Measurements from ENCODE around the gene ALMS1. TPM values are rescaled to one million over a fixed set of nuclear protein-coding genes. Genes with fewer than 3 reads are reported as not detected.
"Not testable (repeated sequence)": the region's sequence is repeated elsewhere in the genome, so short reads cannot be mapped to it uniquely, and the experiment has no call there.

ALMS1 gene
- total and polyA plus RNA-seq, 8 donors, result 3.8 to 101 (median 16.9) TPM

DNA sequence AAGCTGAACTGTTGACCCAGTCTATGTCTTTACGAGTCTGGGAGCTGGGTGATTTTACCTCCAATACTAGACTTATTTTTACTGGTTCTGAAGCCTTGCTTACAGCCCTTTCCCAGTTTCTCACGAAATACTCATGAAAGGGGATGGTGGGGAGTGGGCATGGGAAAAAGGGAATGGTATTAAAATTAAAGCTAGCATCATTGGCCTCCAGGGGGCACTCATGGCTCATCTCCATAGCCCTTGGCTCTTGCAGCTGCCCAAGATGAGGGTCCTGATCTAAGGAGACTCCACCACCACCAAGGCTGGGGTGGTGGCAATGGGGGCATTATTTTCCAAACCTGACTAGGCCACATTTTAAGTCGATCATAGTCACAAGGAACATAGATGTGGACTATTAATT, 234.3 kb downstream of the ALMS1 start:
- H3K4me3 ChIP-seq; H3K9me3 ChIP-seq; H3K27me3 ChIP-seq; H3K27ac ChIP-seq; H3K4me1 ChIP-seq; intact Hi-C loops (cut with DNase I; ENCODE audit: low total_unique reads); DNase-seq: not testable (repeated sequence)
- TF ChIP-seq, protein P1, sequence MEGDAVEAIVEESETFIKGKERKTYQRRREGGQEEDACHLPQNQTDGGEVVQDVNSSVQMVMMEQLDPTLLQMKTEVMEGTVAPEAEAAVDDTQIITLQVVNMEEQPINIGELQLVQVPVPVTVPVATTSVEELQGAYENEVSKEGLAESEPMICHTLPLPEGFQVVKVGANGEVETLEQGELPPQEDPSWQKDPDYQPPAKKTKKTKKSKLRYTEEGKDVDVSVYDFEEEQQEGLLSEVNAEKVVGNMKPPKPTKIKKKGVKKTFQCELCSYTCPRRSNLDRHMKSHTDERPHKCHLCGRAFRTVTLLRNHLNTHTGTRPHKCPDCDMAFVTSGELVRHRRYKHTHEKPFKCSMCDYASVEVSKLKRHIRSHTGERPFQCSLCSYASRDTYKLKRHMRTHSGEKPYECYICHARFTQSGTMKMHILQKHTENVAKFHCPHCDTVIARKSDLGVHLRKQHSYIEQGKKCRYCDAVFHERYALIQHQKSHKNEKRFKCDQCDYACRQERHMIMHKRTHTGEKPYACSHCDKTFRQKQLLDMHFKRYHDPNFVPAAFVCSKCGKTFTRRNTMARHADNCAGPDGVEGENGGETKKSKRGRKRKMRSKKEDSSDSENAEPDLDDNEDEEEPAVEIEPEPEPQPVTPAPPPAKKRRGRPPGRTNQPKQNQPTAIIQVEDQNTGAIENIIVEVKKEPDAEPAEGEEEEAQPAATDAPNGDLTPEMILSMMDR (IDR thresholded peaks at IDR 0.05), result peak in 1 of 7 experiments; percentile 14
- 75 to 81% (median 79%) methylated on average over 3 of the region's 3 CpGs for WGBS, 5 donors
- peaks cover 0 to 13% (median 0%) of the 10 kb centered on the region in 4 donors for H3K36me3 ChIP-seq

DNA sequence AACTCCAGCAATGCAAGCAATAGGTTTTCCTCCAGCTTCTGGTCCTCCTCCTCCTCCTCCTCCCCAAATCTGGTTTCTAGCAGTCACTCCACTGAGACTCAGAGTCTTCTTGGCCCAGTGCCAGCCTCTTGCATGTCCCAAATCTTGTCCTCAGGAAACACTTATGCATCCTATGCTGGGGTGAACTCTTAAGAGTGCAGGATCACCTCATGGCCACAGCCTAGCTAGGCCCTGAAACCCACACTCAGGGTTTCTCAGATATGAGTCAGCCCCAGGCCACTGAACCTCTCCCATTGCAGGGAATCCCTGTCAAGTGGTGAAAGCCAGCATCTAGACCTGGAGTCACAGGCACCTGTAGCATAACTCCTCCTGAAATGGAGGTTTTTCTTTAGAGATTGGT, 238.4 kb downstream of the ALMS1 start:
- H3K27ac ChIP-seq; H3K27me3 ChIP-seq; H3K4me1 ChIP-seq; H3K9me3 ChIP-seq; intact Hi-C loops (cut with DNase I; ENCODE audit: low total_unique reads); H3K36me3 ChIP-seq; DNase-seq; H3K4me3 ChIP-seq: not testable (repeated sequence)

DNA sequence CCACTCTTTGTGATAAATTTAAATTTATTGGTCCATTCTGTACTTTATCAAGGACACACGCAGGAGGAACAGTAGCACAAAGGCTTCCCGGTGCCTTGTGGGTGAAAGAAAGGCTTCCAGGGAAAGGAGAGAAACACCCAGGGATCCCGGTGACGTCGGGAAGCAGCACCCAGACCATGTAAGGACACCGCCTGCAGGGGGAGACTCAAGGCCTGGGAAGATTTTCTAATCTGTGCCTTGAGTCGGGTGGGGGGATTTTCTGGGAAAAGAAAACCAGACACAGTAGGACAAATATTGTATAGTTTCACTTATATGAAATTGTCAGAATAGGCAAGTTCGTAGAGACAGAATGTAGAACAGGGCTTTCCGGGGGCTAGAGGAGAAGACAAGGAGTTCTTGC, 239.0 kb downstream of the ALMS1 start:
- H3K4me3 ChIP-seq; H3K4me1 ChIP-seq; H3K9me3 ChIP-seq; H3K27ac ChIP-seq; DNase-seq; H3K36me3 ChIP-seq; H3K27me3 ChIP-seq; intact Hi-C loops (cut with DNase I; ENCODE audit: low total_unique reads): not testable (repeated sequence)
- WGBS, 5 donors, result 41 to 66% (median 56%) methylated on average over 5 to 9 of the region's 9 CpGs

DNA sequence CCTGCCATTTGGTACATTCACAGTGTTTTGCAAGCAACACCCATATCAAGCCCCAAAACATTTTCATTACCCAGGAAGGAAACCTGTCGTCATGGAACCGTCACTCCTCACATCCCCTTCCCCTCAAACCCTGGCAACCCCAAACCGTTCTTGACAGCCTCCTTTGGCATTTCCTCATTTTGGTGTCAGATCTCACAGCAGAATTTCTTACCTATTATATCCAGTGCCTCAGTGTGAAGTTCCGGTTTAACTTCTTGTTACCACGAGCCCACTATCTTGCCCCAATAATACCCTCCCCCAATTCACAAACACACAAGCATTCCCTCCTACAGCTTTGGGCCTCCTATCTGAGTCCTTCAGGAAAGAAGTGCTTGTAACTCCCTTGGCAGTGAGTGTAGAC, 240.6 kb downstream of the ALMS1 start:
- H3K36me3 ChIP-seq; H3K9me3 ChIP-seq; H3K4me1 ChIP-seq; DNase-seq; H3K27me3 ChIP-seq; H3K4me3 ChIP-seq; intact Hi-C loops (cut with DNase I; ENCODE audit: low total_unique reads): not testable (repeated sequence)
- H3K27ac ChIP-seq, result peak overlapping the region in 1 of 5 donors; percentile 26
- 47 to 66% (median 49%) methylated on average over 4 to 5 of the region's 5 CpGs for WGBS, 5 donors

DNA sequence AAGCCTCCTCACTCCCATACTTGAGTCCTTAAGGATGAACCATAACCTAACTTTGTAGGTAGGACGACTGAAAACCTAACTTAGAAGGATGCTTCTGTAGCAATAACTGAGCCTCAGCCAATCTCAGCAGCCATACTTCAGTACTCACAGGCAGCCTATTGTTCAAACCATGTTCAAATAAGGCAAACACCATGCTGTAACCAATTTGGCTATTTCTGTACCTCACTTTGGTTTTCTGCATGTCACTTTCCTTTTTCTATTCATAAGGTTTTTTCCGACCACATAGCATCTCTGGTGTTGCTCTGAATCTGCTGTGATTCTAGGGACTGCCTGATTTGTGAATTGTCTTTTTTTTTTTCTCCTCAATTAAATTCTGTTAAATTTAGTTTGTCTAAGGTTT, 242.9 kb downstream of the ALMS1 start:
- DNase-seq; intact Hi-C loops (cut with DNase I; ENCODE audit: low total_unique reads); H3K4me3 ChIP-seq; H3K27me3 ChIP-seq; H3K36me3 ChIP-seq; H3K9me3 ChIP-seq; H3K27ac ChIP-seq; H3K4me1 ChIP-seq: not testable (repeated sequence)
- 76 to 94% (median 87%) methylated on average over 2 of the region's 2 CpGs for whole genome bisulfite sequencing, 5 donors

DNA sequence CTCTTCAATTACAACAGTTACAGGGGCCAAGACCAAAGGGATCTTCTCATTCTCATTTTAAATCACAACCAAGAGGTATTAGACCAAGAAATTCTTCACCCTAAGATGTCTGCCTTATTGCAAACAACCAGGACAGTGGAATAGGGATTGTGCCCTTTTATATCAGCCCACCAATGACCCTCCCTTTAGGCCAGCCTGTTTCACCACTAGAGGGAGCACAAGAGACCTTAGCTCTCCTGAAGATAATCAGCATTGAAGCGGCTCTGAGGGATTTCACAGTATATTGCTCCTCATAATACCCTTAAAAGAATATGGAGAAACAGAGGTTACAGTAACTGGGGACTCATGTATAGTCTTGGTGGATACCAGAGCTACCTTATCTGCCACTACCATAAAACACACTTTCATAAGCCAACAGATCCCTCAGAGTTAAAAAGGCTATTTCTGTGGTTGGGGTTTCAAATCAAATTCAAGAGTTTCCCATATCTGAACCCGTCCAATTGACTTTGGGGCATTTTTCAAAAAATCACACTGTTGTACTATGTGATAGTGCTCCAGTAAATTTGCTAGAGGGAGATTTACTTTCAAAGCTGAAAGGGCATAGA, 245.1 kb downstream of the ALMS1 start:
- H3K27ac ChIP-seq; intact Hi-C loops (cut with DNase I; ENCODE audit: low total_unique reads); H3K4me1 ChIP-seq; DNase-seq; H3K36me3 ChIP-seq; H3K27me3 ChIP-seq; H3K4me3 ChIP-seq; H3K9me3 ChIP-seq: not testable (repeated sequence)
- TF ChIP-seq, protein P1 (IDR thresholded peaks at IDR 0.05), result peak in 2 of 7 experiments; percentile 43 to 44
- WGBS, 5 donors, result 38 to 88% (median 56%) methylated on average over 1 to 2 of the region's 2 CpGs

DNA sequence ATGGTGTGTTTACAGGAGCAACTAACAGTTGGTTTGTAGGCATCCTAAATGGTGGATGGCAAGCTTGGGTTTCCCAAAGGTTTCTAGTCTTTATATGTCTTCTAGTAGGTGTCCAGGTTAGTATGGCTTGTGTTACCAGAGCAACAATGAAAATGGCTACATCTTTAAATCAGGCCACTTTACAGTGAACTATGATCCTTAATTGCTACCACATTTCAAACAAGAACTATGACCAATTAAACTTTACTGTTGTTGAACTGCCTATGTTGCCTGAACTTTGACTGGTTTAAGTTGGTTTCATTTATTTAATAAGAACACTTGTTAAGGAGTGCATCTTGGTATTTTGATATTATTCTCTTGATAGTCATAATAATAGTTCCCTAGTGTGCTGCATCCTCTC, 251.3 kb downstream of the ALMS1 start:
- H3K4me1 ChIP-seq; H3K27me3 ChIP-seq; DNase-seq; intact Hi-C loops (cut with DNase I; ENCODE audit: low total_unique reads); H3K27ac ChIP-seq; H3K36me3 ChIP-seq; H3K4me3 ChIP-seq; H3K9me3 ChIP-seq: not testable (repeated sequence)
